Endodermal cell (in vitro differentiated cells): ENCODE data around the gene LPP. TPM values are rescaled to one million over a fixed set of nuclear protein-coding genes. Genes with fewer than 3 reads are reported as not detected.

ENCODE experiments used
- DNase-seq: peaks from one replicate; pipeline ENCODE4 v3.0.0-alpha.2; 2017
- H3K27ac ChIP-seq: 2 replicates; pipeline ENCODE4 v1.5.1; 2013; ENCODE audit warnings: mild to moderate bottlenecking, low read depth, low read length, moderate library complexity
- H3K27me3 ChIP-seq: 2 replicates; pipeline ENCODE4 v1.6.1; 2013; ENCODE audit warnings: mild to moderate bottlenecking, low read length, moderate library complexity; ENCODE audit not compliant: insufficient read depth, control insufficient read depth, poor library complexity, severe bottlenecking
- H3K36me3 ChIP-seq: 2 replicates; pipeline ENCODE4 v1.7.0; 2013; ENCODE audit warnings: mild to moderate bottlenecking, low read length, moderate library complexity; ENCODE audit not compliant: control insufficient read depth, insufficient read depth
- H3K4me1 ChIP-seq: one replicate; pipeline ENCODE4 v1.7.0; 2013; ENCODE audit warnings: low read length; ENCODE audit not compliant: control insufficient read depth, insufficient read depth
- H3K4me3 ChIP-seq: 2 replicates; pipeline ENCODE4 v1.5.1; 2013; ENCODE audit warnings: mild to moderate bottlenecking, low read length, moderate library complexity
- H3K9ac ChIP-seq: 2 replicates; pipeline ENCODE4 v1.6.1; 2013; ENCODE audit warnings: mild to moderate bottlenecking, low read length, moderate library complexity; ENCODE audit not compliant: poor library complexity, severe bottlenecking; ENCODE audit errors: extremely low read depth
- H3K9me3 ChIP-seq: 2 replicates; pipeline ENCODE4 v1.6.1; 2013; ENCODE audit warnings: mild to moderate bottlenecking, low read length, moderate library complexity; ENCODE audit not compliant: control insufficient read depth
- H3K27ac Mint-ChIP-seq: 2 replicates; pipeline ENCODE4 v1.8.0; 2020; ENCODE audit warnings: mixed read lengths
- H3K27me3 Mint-ChIP-seq: 2 replicates; pipeline ENCODE4 v1.8.0; 2021; ENCODE audit warnings: mild to moderate bottlenecking, mixed read lengths; ENCODE audit not compliant: insufficient read depth
- H3K36me3 Mint-ChIP-seq: 2 replicates; pipeline ENCODE4 v1.8.0; 2020; ENCODE audit warnings: low read depth, mixed read lengths
- H3K4me1 Mint-ChIP-seq: 2 replicates; pipeline ENCODE4 v1.8.0; 2020; ENCODE audit warnings: mixed read lengths
- H3K4me3 Mint-ChIP-seq: 2 replicates; pipeline ENCODE4 v1.8.0; 2020; ENCODE audit warnings: mild to moderate bottlenecking, moderate library complexity, mixed read lengths
- H3K9me3 Mint-ChIP-seq: 2 replicates; pipeline ENCODE4 v1.8.0; 2020; ENCODE audit warnings: mild to moderate bottlenecking, mixed read lengths
- CTCF ChIP-seq: fragments of 200-600 bp; sonication (generic); conservative IDR thresholded peaks from 2 replicates; pipeline ENCODE4 v1.5.0; 2021; ENCODE audit warnings: antibody characterized with exemption, mild to moderate bottlenecking
- WGBS, 2 experiments: methylation state at CpG; one replicate each; pipeline versions ENCODE4 v1.1.5 to v1.1.7; 2013; ENCODE audit warnings: missing lambda C conversion rate in 2 of 2, mixed read lengths in 1 of 2; ENCODE audit not compliant: insufficient coverage in 1 of 2, insufficient read length in 1 of 2; 5-methylcytosine and 5-hydroxymethylcytosine counted together
- total RNA-seq, 2 donors: library from RNA; stranded (reverse); fragmentation: NEBNext Ultra II Directional in 1 of 2; extraction: Animal tissue kit (Norgen Biotek cat#: 25700) in 1 of 2; gene quantifications; 2 replicates in 1 of 2; 3 replicates in 1 of 2; pipeline ENCODE4 v1.2.1, GENCODE V29; 2021

The LPP gene
- total RNA-seq, 2 donors from 2014 or later: 78.0 to 105 TPM

GRCh38 chr3:188870431-188870830, 716.5 kb downstream of the LPP start:
- Mint-ChIP-seq H3K4me1 (peaks cover 13% of the 10 kb centered on the region), H3K27me3 (no peaks in the 10 kb centered on the region), H3K27ac (no peak overlapping the region), H3K4me3 (no peak overlapping the region), H3K36me3 (peaks cover 20% of the 10 kb centered on the region), H3K9me3 (no peaks in the 10 kb centered on the region)
- H3K9me3 ChIP-seq: no peaks in the 10 kb centered on the region
- H3K27ac ChIP-seq: no peak overlapping the region
- 95 to 99% methylated on average over 8 of the region's 8 CpGs for WGBS, 2 experiments
- no peak overlapping the region for H3K4me3 ChIP-seq
- peaks cover 6% of the 10 kb centered on the region for H3K4me1 ChIP-seq
- no peaks in the 10 kb centered on the region for H3K27me3 ChIP-seq
- DNase-seq: no peak
- H3K9ac ChIP-seq: no peak overlapping the region
- peaks cover 40% of the 10 kb centered on the region for H3K36me3 ChIP-seq
- TF ChIP-seq CTCF: no peak

GRCh38 chr3:188874576-188874975, 720.6 kb downstream of the LPP start:
- WGBS, 2 experiments: 100% methylated on average over 1 of the region's 1 CpG
- Mint-ChIP-seq H3K27ac (no peak overlapping the region), H3K27me3 (no peaks in the 10 kb centered on the region), H3K4me1 (no peaks in the 10 kb centered on the region), H3K9me3 (no peaks in the 10 kb centered on the region), H3K4me3 (no peak overlapping the region), H3K36me3 (peaks cover 14% of the 10 kb centered on the region)
- Histone ChIP-seq H3K9me3 (no peaks in the 10 kb centered on the region), H3K4me1 (no peaks in the 10 kb centered on the region), H3K4me3 (no peak overlapping the region), H3K27me3 (no peaks in the 10 kb centered on the region), H3K36me3 (peaks cover 60% of the 10 kb centered on the region), H3K27ac (no peak overlapping the region), H3K9ac (no peak overlapping the region)
- no peak for DNase-seq
- TF ChIP-seq CTCF: no peak

- H3K27me3 ChIP-seq: no peaks in the 10 kb centered on the region
- H3K36me3 ChIP-seq: peaks cover 63% of the 10 kb centered on the region
- Mint-ChIP-seq H3K4me3 (no peak overlapping the region), H3K27me3 (no peaks in the 10 kb centered on the region), H3K27ac (no peak overlapping the region), H3K9me3 (no peaks in the 10 kb centered on the region), H3K4me1 (no peaks in the 10 kb centered on the region), H3K36me3 (peaks cover 14% of the 10 kb centered on the region)
- no peak overlapping the region for H3K27ac ChIP-seq
- 96 to 100% methylated on average over 1 of the region's 1 CpG for WGBS, 2 experiments
- H3K4me1 ChIP-seq: no peaks in the 10 kb centered on the region
- H3K4me3 ChIP-seq: no peak overlapping the region
- no peak for DNase-seq
- no peaks in the 10 kb centered on the region for H3K9me3 ChIP-seq
- no peak for TF ChIP-seq CTCF
- no peak overlapping the region for H3K9ac ChIP-seq
These were observed 721.5 kb downstream of the LPP start for GRCh38 chr3:188875413-188875812.
